Keratinocyte (primary cell): ENCODE data around the gene HOXC9. TPM values are rescaled to one million over a fixed set of nuclear protein-coding genes. Genes with fewer than 3 reads are reported as not detected.

Source experiments
- DNase-seq: peaks from one replicate; pipeline ENCODE4 v3.0.0-alpha.2; 2011; ENCODE audit warnings: low read depth, missing footprints, low spot score
- FAIRE-seq: peaks from 2 replicates; lab custom pipeline; 2011; peaks lifted over from hg19 to GRCh38; lab: Jason Lieb, UNC
- H2AFZ ChIP-seq: 2 replicates; pipeline ENCODE4 v1.6.0; 2012; ENCODE audit warnings: low read length, control low read depth, inconsistent platforms; ENCODE audit not compliant: control insufficient read depth
- H3K27ac ChIP-seq: 2 replicates; pipeline ENCODE4 v1.5.1; 2011; ENCODE audit warnings: low read length; ENCODE audit not compliant: control insufficient read depth, insufficient read depth
- H3K27me3 ChIP-seq: 3 replicates; pipeline ENCODE4 v1.6.0; 2011; ENCODE audit warnings: low read length; ENCODE audit not compliant: control insufficient read depth, insufficient read depth; ENCODE audit errors: extremely low read depth
- H3K36me3 ChIP-seq, 2 experiments: 2 replicates in 1 of 2; 3 replicates in 1 of 2; pipeline ENCODE4 v1.5.1; 2011; ENCODE audit warnings: low read length in 2 of 2, mild to moderate bottlenecking in 1 of 2; ENCODE audit not compliant: control insufficient read depth in 2 of 2, insufficient read depth in 2 of 2; ENCODE audit errors: extremely low read depth in 1 of 2
- H3K4me1 ChIP-seq: 3 replicates; pipeline ENCODE4 v1.5.1; 2011; ENCODE audit warnings: low read length; ENCODE audit not compliant: control insufficient read depth, insufficient read depth; ENCODE audit errors: extremely low read depth
- H3K4me2 ChIP-seq: 3 replicates; pipeline ENCODE4 v1.6.0; 2011; ENCODE audit warnings: low read depth, low read length; ENCODE audit not compliant: control insufficient read depth, insufficient read depth; ENCODE audit errors: extremely low read depth
- H3K4me3 ChIP-seq, 3 experiments: fragments of 200-600 bp in 1 of 3; sonication (generic) in 1 of 3; 2 replicates in 2 of 3; 3 replicates in 1 of 3; pipeline ENCODE4 v1.5.1; 2011 to 2016; ENCODE audit warnings: low read length in 3 of 3, mild to moderate bottlenecking in 3 of 3, control low read depth in 2 of 3, inconsistent platforms in 1 of 3, low read depth in 1 of 3, mixed read lengths in 1 of 3, mixed run types in 1 of 3, moderate library complexity in 1 of 3; ENCODE audit not compliant: control insufficient read depth in 2 of 3, insufficient read depth in 2 of 3; ENCODE audit errors: extremely low read depth in 1 of 3
- H3K79me2 ChIP-seq: 2 replicates; pipeline ENCODE4 v1.6.0; 2012; ENCODE audit warnings: low read length; ENCODE audit not compliant: control insufficient read depth, insufficient read depth
- H3K9ac ChIP-seq: 3 replicates; pipeline ENCODE4 v1.6.0; 2011; ENCODE audit warnings: low read length; ENCODE audit not compliant: control insufficient read depth, insufficient read depth; ENCODE audit errors: extremely low read depth
- H3K9me1 ChIP-seq: 3 replicates; pipeline ENCODE4 v1.6.0; 2011; ENCODE audit warnings: low read length; ENCODE audit not compliant: control insufficient read depth, insufficient read depth; ENCODE audit errors: extremely low read depth
- H3K9me3 ChIP-seq: 2 replicates; pipeline ENCODE4 v1.5.1; 2012; ENCODE audit warnings: low read depth, low read length; ENCODE audit not compliant: control insufficient read depth
- H4K20me1 ChIP-seq: 3 replicates; pipeline ENCODE4 v1.6.0; 2011; ENCODE audit warnings: low read length; ENCODE audit not compliant: control insufficient read depth, insufficient read depth; ENCODE audit errors: extremely low read depth
- EZH2 ChIP-seq: IDR thresholded peaks from one replicate; pipeline ENCODE4 v1.6.1; 2012; ENCODE audit warnings: inconsistent platforms, mild to moderate bottlenecking, low read length, moderate library complexity
- dilution Hi-C: fragments of 300-500 bp; cut with MboI; formaldehyde crosslinking; loops from one replicate; pipeline ENCODE4 v1.7.0; 2020; ENCODE audit warnings: low sequenced_read_pairs; ENCODE audit not compliant: extremely low pct_ligation_motif_present
- polyA plus RNA-seq, 5 experiments: library from polyadenylated mRNA; depleted of rRNA in 3 of 5; stranded (reverse) in 3 of 5; stranded (forward) in 1 of 5; unstranded in 1 of 5; fragments of >200 nt; gene quantifications; 1 replicate in 1 of 5; 2 replicates in 3 of 5; 3 replicates in 1 of 5; pipeline versions ENCODE4 v1.2.1 to v1.2.3, GENCODE V29; 2011 to 2012; ENCODE audit warnings: missing spikeins in 2 of 5, low read depth in 1 of 5, low replicate concordance in 1 of 5
- TF ChIP-seq, protein P1 (sequence below), 3 experiments: IDR thresholded peaks in 1 of 3; conservative IDR thresholded peaks in 1 of 3; optimal IDR thresholded peaks in 1 of 3; 2 replicates in 2 of 3; 3 replicates in 1 of 3; pipeline versions ENCODE3 to v1.5.1; 2011; ENCODE audit warnings: low read length in 3 of 3, mild to moderate bottlenecking in 3 of 3, moderate library complexity in 2 of 3, control low read depth in 1 of 3, inconsistent platforms in 1 of 3; ENCODE audit not compliant: insufficient read depth in 2 of 3; ENCODE audit errors: extremely low read depth in 1 of 3

HOXC9 gene
- polyA plus RNA-seq, 1 donor (not counting 4 experiments of a cell fraction or from before 2014, with no cell fraction given) = 1.8 TPM

GRCh38 chr12:54005531-54005852, 5.5 kb downstream of the HOXC9 start:
- FAIRE-seq = no peak
- dilution Hi-C loops = no loop called here
- H3K27ac ChIP-seq = no peak overlapping the region
- H3K9ac ChIP-seq = no peak overlapping the region
- TF ChIP-seq EZH2 = no peak
- TF ChIP-seq, protein P1, sequence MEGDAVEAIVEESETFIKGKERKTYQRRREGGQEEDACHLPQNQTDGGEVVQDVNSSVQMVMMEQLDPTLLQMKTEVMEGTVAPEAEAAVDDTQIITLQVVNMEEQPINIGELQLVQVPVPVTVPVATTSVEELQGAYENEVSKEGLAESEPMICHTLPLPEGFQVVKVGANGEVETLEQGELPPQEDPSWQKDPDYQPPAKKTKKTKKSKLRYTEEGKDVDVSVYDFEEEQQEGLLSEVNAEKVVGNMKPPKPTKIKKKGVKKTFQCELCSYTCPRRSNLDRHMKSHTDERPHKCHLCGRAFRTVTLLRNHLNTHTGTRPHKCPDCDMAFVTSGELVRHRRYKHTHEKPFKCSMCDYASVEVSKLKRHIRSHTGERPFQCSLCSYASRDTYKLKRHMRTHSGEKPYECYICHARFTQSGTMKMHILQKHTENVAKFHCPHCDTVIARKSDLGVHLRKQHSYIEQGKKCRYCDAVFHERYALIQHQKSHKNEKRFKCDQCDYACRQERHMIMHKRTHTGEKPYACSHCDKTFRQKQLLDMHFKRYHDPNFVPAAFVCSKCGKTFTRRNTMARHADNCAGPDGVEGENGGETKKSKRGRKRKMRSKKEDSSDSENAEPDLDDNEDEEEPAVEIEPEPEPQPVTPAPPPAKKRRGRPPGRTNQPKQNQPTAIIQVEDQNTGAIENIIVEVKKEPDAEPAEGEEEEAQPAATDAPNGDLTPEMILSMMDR (optimal IDR thresholded peaks at IDR 0.05 in 1 of 3, IDR thresholded peaks at IDR 0.05 in 1 of 3, conservative IDR thresholded peaks at IDR 0.05 in 1 of 3; ENCODE audit: extremely low read depth in 1 of 3, insufficient read depth in 2 of 3, low read length in 3 of 3) = no peak
- H3K9me3 ChIP-seq = no peaks in the 10 kb centered on the region
- peaks cover 2 to 6% of the 10 kb centered on the region in 2 experiments for H3K36me3 ChIP-seq
- H3K4me1 ChIP-seq = peaks cover 20% of the 10 kb centered on the region
- no peak overlapping the region for H3K4me2 ChIP-seq
- peaks cover 44% of the 10 kb centered on the region for H3K79me2 ChIP-seq
- H3K9me1 ChIP-seq = no peaks in the 10 kb centered on the region
- H4K20me1 ChIP-seq = no peaks in the 10 kb centered on the region
- no peak overlapping the region for H3K4me3 ChIP-seq
- no peak overlapping the region for H2AFZ ChIP-seq
- H3K27me3 ChIP-seq = no peaks in the 10 kb centered on the region
- DNase-seq = no peak

DNA sequence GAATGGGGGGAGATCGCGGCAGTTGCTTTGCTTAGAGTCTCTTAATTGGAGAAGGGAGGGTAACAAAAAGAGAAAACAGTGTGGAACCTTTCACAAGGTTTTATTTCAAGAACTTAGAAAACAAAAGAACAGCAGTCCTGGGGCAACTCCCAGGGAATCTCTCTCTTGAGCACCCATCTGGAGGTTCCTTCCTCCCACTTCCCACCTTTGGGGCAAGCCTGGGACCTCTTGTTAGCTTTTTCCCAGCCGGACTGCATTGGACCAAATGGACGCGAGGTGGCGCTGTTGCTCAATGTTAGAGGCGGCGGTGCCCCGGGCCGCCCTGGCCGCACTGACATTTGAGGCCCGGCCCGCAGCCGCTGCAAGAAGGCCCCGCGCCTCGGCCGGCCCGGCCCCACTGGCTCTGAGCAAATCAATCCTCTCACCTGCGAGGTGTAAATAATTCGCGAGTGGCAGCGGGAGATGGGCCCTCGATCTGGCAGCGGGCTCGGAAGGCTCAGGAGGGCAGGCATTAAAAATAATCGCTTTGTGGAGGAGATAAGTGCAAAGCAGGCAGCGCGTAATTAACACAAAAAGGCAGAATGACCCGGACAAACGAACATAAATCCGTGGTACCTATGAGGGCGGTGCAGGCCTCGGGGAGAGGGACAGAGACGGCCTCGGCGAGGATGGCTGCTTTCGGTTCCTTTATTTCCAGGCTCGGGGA, 6.0 kb downstream of the HOXC9 start:
- DNase-seq (no peak), FAIRE-seq (no peak)
- dilution Hi-C loops = no loop called here
- H3K27ac ChIP-seq = no peak overlapping the region
- peaks cover 17% of the 10 kb centered on the region for H3K4me1 ChIP-seq
- H3K36me3 ChIP-seq = peaks cover 2 to 6% of the 10 kb centered on the region in 2 experiments
- no peaks in the 10 kb centered on the region for H3K9me1 ChIP-seq
- TF ChIP-seq, protein P1 (optimal IDR thresholded peaks at IDR 0.05 in 1 of 3, IDR thresholded peaks at IDR 0.05 in 1 of 3, conservative IDR thresholded peaks at IDR 0.05 in 1 of 3; ENCODE audit: extremely low read depth in 1 of 3, insufficient read depth in 2 of 3, low read length in 3 of 3) = peak; percentile 84 to 93 (median 86)
- TF ChIP-seq EZH2 = no peak
- no peaks in the 10 kb centered on the region for H3K9me3 ChIP-seq
- peaks cover 39% of the 10 kb centered on the region for H3K79me2 ChIP-seq
- H2AFZ ChIP-seq = no peak overlapping the region
- no peaks in the 10 kb centered on the region for H4K20me1 ChIP-seq
- peak overlapping the region; percentile 35 for H3K4me2 ChIP-seq
- peak overlapping the region; percentile 46 for H3K9ac ChIP-seq
- no peaks in the 10 kb centered on the region for H3K27me3 ChIP-seq
- H3K4me3 ChIP-seq = no peak overlapping the region
